H1 (cell line): Measurements from ENCODE around the gene FAM114A2. TPM values are rescaled to one million over a fixed set of nuclear protein-coding genes. Genes with fewer than 3 reads are reported as not detected.

Experiments
- CTCF ChIA-PET: fragments of 300-600 bp; sonication (Branson Sonifier 250); formaldehyde crosslinking; loops from one replicate; lab custom pipeline; 2021; ENCODE audit not compliant: partially characterized antibody; lab: Charles Lee
- POLR2A ChIA-PET: fragments of 300-600 bp; sonication (Branson Sonifier 250); formaldehyde crosslinking; loops from one replicate; lab custom pipeline; 2021; ENCODE audit warnings: inconsistent platforms; ENCODE audit not compliant: partially characterized antibody; lab: Charles Lee
- DNase-seq, 2 experiments: peaks; one replicate each; pipeline versions ENCODE4 v3.0.0 to v3.0.0-alpha.2; 2010 to 2022; ENCODE audit warnings: low spot score in 2 of 2, low read depth in 1 of 2, mixed read lengths in 1 of 2
- FAIRE-seq: peaks from 2 replicates; lab custom pipeline; 2011; peaks lifted over from hg19 to GRCh38; lab: Jason Lieb, UNC
- H2AFZ ChIP-seq: 2 replicates; pipeline ENCODE4 v1.8.1; 2012; ENCODE audit warnings: low read length, inconsistent platforms
- H2AK5ac ChIP-seq: 2 replicates; pipeline ENCODE4 v1.6.1; 2013; ENCODE audit warnings: low read depth, low read length
- H2BK120ac ChIP-seq: replicated peaks from 2 replicates; pipeline ENCODE3; 2013; ENCODE audit warnings: low read depth, low read length, inconsistent platforms
- H2BK12ac ChIP-seq: 2 replicates; pipeline ENCODE4 v1.6.1; 2013; ENCODE audit warnings: low read depth, low read length
- H2BK15ac ChIP-seq: 2 replicates; pipeline ENCODE4 v1.6.1; 2013; ENCODE audit warnings: low read length
- H2BK20ac ChIP-seq: 2 replicates; pipeline ENCODE4 v1.6.1; 2013; ENCODE audit warnings: low read length
- H2BK5ac ChIP-seq: 2 replicates; pipeline ENCODE4 v1.6.1; 2013; ENCODE audit warnings: low read depth, low read length
- H3K14ac ChIP-seq: 2 replicates; pipeline ENCODE4 v1.6.1; 2013; ENCODE audit warnings: inconsistent platforms; ENCODE audit not compliant: insufficient read length
- H3K18ac ChIP-seq: 2 replicates; pipeline ENCODE4 v1.6.1; 2013; ENCODE audit warnings: low read length; ENCODE audit errors: extremely low read depth
- H3K23ac ChIP-seq: 2 replicates; pipeline ENCODE4 v1.6.1; 2013; ENCODE audit warnings: inconsistent platforms; ENCODE audit not compliant: insufficient read length
- H3K23me2 ChIP-seq: 2 replicates; pipeline ENCODE4 v1.6.1; 2013; ENCODE audit warnings: low read depth, low read length
- H3K27ac ChIP-seq: 2 replicates; pipeline ENCODE4 v1.6.1; 2011; ENCODE audit warnings: low read depth, low read length, inconsistent platforms
- H3K27me3 ChIP-seq, 4 experiments: replicated peaks in 1 of 4; 1 replicate in 1 of 4; 2 replicates in 3 of 4; pipeline versions ENCODE4 v1.6.1 to v1.8.1; 2011 to 2013; ENCODE audit warnings: low read length in 3 of 4, mild to moderate bottlenecking in 3 of 4, inconsistent platforms in 2 of 4, mixed read lengths in 2 of 4, moderate library complexity in 1 of 4; ENCODE audit not compliant: control insufficient read depth in 3 of 4, insufficient read depth in 3 of 4; ENCODE audit errors: extremely low read depth in 1 of 4
- H3K36me3 ChIP-seq, 4 experiments: 2 replicates each; pipeline versions ENCODE4 v1.6.1 to v1.8.1; 2011 to 2013; ENCODE audit warnings: mild to moderate bottlenecking in 4 of 4, low read length in 3 of 4, moderate library complexity in 2 of 4, control low read depth in 1 of 4, inconsistent platforms in 1 of 4; ENCODE audit not compliant: insufficient read depth in 4 of 4, control insufficient read depth in 2 of 4
- H3K4ac ChIP-seq: replicated peaks from 2 replicates; pipeline ENCODE3; 2013; ENCODE audit warnings: low read length, low read depth, mixed read lengths, inconsistent platforms; ENCODE audit not compliant: insufficient read length
- H3K4me1 ChIP-seq, 4 experiments: replicated peaks in 1 of 4; 1 replicate in 1 of 4; 2 replicates in 3 of 4; pipeline versions ENCODE4 v1.6.1 to v1.8.1; 2011 to 2013; ENCODE audit warnings: low read length in 3 of 4, inconsistent platforms in 2 of 4, mixed read lengths in 1 of 4; ENCODE audit not compliant: insufficient read depth in 4 of 4, control insufficient read depth in 3 of 4
- H3K4me2 ChIP-seq, 2 experiments: 2 replicates each; pipeline versions ENCODE4 v1.6.1 to v1.8.1; 2011 to 2013; ENCODE audit warnings: low read depth in 2 of 2, low read length in 2 of 2, control low read depth in 1 of 2, inconsistent platforms in 1 of 2, mild to moderate bottlenecking in 1 of 2; ENCODE audit not compliant: insufficient read depth in 1 of 2
- H3K4me3 ChIP-seq, 4 experiments: fragments of 200-600, 300-600 bp in 1 of 4; sonication (generic), shearing (Covaris generic), sonication (Bioruptor Twin) in 1 of 4; 2 replicates each; pipeline versions ENCODE4 v1.5.1 to v1.8.1; 2011 to 2016; ENCODE audit warnings: low read length in 4 of 4, low read depth in 3 of 4, control low read depth in 2 of 4, inconsistent platforms in 2 of 4, mild to moderate bottlenecking in 2 of 4, mixed read lengths in 1 of 4, moderate library complexity in 1 of 4; ENCODE audit not compliant: insufficient read depth in 2 of 4; ENCODE audit errors: extremely low read depth in 1 of 4
- H3K56ac ChIP-seq: replicated peaks from 2 replicates; pipeline ENCODE3; 2013; ENCODE audit warnings: low read depth, mild to moderate bottlenecking, mixed read lengths, low read length, inconsistent platforms; ENCODE audit not compliant: insufficient read length
- H3K79me1 ChIP-seq: 2 replicates; pipeline ENCODE4 v1.6.1; 2013; ENCODE audit warnings: low read depth, low read length, control low read depth
- H3K79me2 ChIP-seq, 2 experiments: 2 replicates each; pipeline versions ENCODE4 v1.6.1 to v1.8.1; 2012 to 2013; ENCODE audit warnings: low read length in 2 of 2, mild to moderate bottlenecking in 2 of 2, inconsistent platforms in 1 of 2; ENCODE audit not compliant: insufficient read depth in 2 of 2, control insufficient read depth in 1 of 2
- H3K9ac ChIP-seq, 4 experiments: replicated peaks in 1 of 4; 1 replicate in 1 of 4; 2 replicates in 3 of 4; pipeline versions ENCODE4 v1.6.1 to v1.8.1; 2011 to 2013; ENCODE audit warnings: low read depth in 3 of 4, low read length in 3 of 4, control low read depth in 2 of 4, mild to moderate bottlenecking in 2 of 4, moderate library complexity in 2 of 4, inconsistent platforms in 1 of 4; ENCODE audit errors: extremely low read depth in 1 of 4
- H3K9me3 ChIP-seq, 2 experiments: 2 replicates each; pipeline versions ENCODE4 v1.6.1 to v1.8.1; 2012 to 2013; ENCODE audit warnings: mild to moderate bottlenecking in 2 of 2, moderate library complexity in 2 of 2, control low read depth in 1 of 2, inconsistent platforms in 1 of 2, low read depth in 1 of 2, low read length in 1 of 2, mixed read lengths in 1 of 2; ENCODE audit not compliant: insufficient read depth in 2 of 2
- H4K20me1 ChIP-seq, 2 experiments: replicated peaks in 1 of 2; 2 replicates each; pipeline versions ENCODE3 to v1.8.1; 2011 to 2013; ENCODE audit warnings: inconsistent platforms in 2 of 2, low read length in 2 of 2, mild to moderate bottlenecking in 1 of 2; ENCODE audit not compliant: insufficient read depth in 2 of 2, control insufficient read depth in 1 of 2
- H4K5ac ChIP-seq: 2 replicates; pipeline ENCODE4 v1.6.1; 2013; ENCODE audit warnings: low read length, low read depth, mixed read lengths, inconsistent platforms; ENCODE audit not compliant: insufficient read length
- H4K8ac ChIP-seq: 2 replicates; pipeline ENCODE4 v1.8.0; 2013; ENCODE audit warnings: mild to moderate bottlenecking, moderate library complexity, low read length, inconsistent platforms; ENCODE audit not compliant: insufficient read depth; ENCODE audit errors: extremely low read depth
- H4K91ac ChIP-seq: replicated peaks from 2 replicates; pipeline ENCODE3; 2013; ENCODE audit warnings: low read length, mixed read lengths, inconsistent platforms; ENCODE audit not compliant: insufficient read length
- CBX5 ChIP-seq: fragments of 300-800, 300-1000 bp; sonication (generic); IDR thresholded peaks from 2 replicates; pipeline ENCODE4 v1.7.1; 2016; ENCODE audit warnings: antibody characterized with exemption, low read length, low read depth
- RAD21 ChIP-seq, 2 experiments: IDR thresholded peaks in 1 of 2; conservative IDR thresholded peaks in 1 of 2; 2 replicates each; pipeline ENCODE4 v1.6.1; 2011; ENCODE audit warnings: low read depth in 2 of 2, low read length in 2 of 2, improper control_type of control experiment in 1 of 2, inconsistent platforms in 1 of 2, mild to moderate bottlenecking in 1 of 2, moderate library complexity in 1 of 2
- WGBS, 2 experiments: shearing (Covaris generic) in 1 of 2; methylation state at CpG; one replicate each; pipeline versions ENCODE4 v1.1.6 to v1.1.7; 2013 to 2015; ENCODE audit warnings: low lambda C conversion rate in 2 of 2, mixed read lengths in 2 of 2, inconsistent platforms in 1 of 2, low coverage in 1 of 2, missing lambda C conversion rate in 1 of 2; ENCODE audit not compliant: insufficient replicate concordance in 2 of 2, insufficient coverage in 1 of 2, insufficient read length in 1 of 2; ENCODE audit errors: extremely low coverage in 1 of 2, missing lambda C conversion rate in 1 of 2; 5-methylcytosine and 5-hydroxymethylcytosine counted together
- polyA plus RNA-seq, 7 experiments: library from polyadenylated mRNA; depleted of rRNA in 3 of 7; stranded (reverse) in 5 of 7; unstranded in 2 of 7; fragments of >200 nt in 5 of 7; fragments of 200-250 nt in 2 of 7; gene quantifications; 1 replicate in 5 of 7; 2 replicates in 1 of 7; 4 replicates in 1 of 7; pipeline versions ENCODE4 v1.2.1 to v1.2.3, GENCODE V29; 2011 to 2013; ENCODE audit warnings: missing spikeins in 2 of 7, mixed read lengths in 2 of 7
- total RNA-seq: library from RNA; stranded (reverse); fragmentation: NEBNext Ultra II Directional; extraction: Animal tissue kit (Norgen Biotek cat#: 25700); gene quantifications from 2 replicates; pipeline ENCODE4 v1.2.1, GENCODE V29; 2021

FAM114A2 gene
- total and polyA plus RNA-seq, 2 of the 8 experiments (the other 6 are each of a cell fraction or from before 2014, with no cell fraction given), result 3.8 to 9.2 TPM

DNA sequence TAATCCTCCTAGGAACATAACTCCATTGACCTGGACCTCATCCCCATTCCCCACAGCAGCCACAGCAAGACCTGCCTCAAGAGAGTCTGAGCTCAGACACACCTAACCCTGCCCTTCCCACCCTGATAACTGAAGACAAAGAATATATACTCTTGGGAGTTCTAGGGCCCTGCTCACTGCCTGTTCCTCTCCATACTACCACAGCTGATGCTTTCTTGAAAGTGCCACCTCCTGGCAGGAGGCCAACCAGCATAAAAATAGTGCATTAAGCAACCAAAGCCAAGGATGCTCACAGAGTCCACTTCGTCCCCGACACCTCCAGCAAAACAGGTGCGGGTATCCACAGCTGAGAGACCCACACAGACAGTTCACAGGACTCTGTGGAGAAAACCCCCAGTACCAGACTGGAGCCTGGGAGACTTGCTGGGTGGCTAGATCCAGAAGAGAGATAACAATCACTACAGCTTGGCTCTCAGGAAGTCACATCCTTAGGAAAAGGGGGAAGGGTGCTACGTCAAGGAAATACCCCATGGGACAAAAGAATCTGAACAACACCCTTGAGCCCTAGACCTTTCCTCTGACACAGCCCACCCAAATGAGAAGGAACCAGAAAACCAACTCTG, 23.5 kb downstream of the FAM114A2 start:
- 89% methylated on average over 3 of the region's 4 CpGs; no CpG with 5 or more reads in 1 of the 2 experiments for whole genome bisulfite sequencing, 2 experiments
- Histone ChIP-seq H3K56ac (no peak overlapping the region), H3K79me1 (no peaks in the 10 kb centered on the region), H2BK120ac (no peak overlapping the region), H3K4me1 (no peaks in the 10 kb centered on the region), H4K8ac (no peak overlapping the region), H2BK20ac (no peak overlapping the region), H3K27me3 (no peaks in the 10 kb centered on the region), H3K9ac (no peak overlapping the region), H3K14ac (no peak overlapping the region), H3K18ac (no peak overlapping the region), H2BK15ac (no peak overlapping the region), H3K79me2 (no peaks in the 10 kb centered on the region), H3K27ac (no peak overlapping the region), H4K20me1 (no peaks in the 10 kb centered on the region), H4K5ac (no peak overlapping the region), H2BK5ac (no peak overlapping the region), H3K23ac (no peak overlapping the region), H4K91ac (no peak overlapping the region), H2AK5ac (no peak overlapping the region), H3K4me3 (no peak overlapping the region), H3K36me3 (no peaks in the 10 kb centered on the region), H2AFZ (no peak overlapping the region), H3K4me2 (no peak overlapping the region), H2BK12ac (no peak overlapping the region), H3K9me3 (no peaks in the 10 kb centered on the region), H3K23me2 (no peaks in the 10 kb centered on the region), H3K4ac (no peak overlapping the region)
- DNase-seq (no peak), FAIRE-seq (no peak)
- ChIA-PET CTCF (interaction anchor here (0.8 kb wide), 1 partner anchor 57 kb away, joined by 3 read pairs; no protein-coding TSS in a partner anchor), POLR2A (interaction anchor here (0.6 kb wide), 2 partner anchors 14 to 160 kb away, joined by 3 read pairs; no protein-coding TSS in a partner anchor)
- TF ChIP-seq CBX5 (no peak), RAD21 (IDR thresholded peaks at IDR 0.05 in 1 of 2, conservative IDR thresholded peaks at IDR 0.05 in 1 of 2; ENCODE audit: low read depth in 2 of 2, low read length in 2 of 2) (no peak)
